Measurements from ENCODE around the gene WASHC1. TPM values are rescaled to one million over a fixed set of nuclear protein-coding genes. Genes with fewer than 3 reads are reported as not detected.

WASHC1 gene
- total RNA-seq, 1 donor from 2014 or later, result 13.5 TPM

Other genes with a start within 250 kb of the WASHC1 start
- gene FOXD4, start 89.0 kb upstream of the WASHC1 start, total RNA-seq, result 0.11 TPM
- 14.1 TPM for gene ZNG1A, start 149.6 kb upstream of the WASHC1 start, total RNA-seq
- 3.7 TPM for gene DOCK8, start 185.4 kb upstream of the WASHC1 start, total RNA-seq